Liver (tissue), 9 donors: Measurements from ENCODE around the gene LRRC7. TPM values are rescaled to one million over a fixed set of nuclear protein-coding genes. Genes with fewer than 3 reads are reported as not detected.

Experiments used
- DNase-seq: peaks from one replicate; pipeline ENCODE4 v3.0.0-alpha.2; 2017; ENCODE audit warnings: low spot score
- H3K27ac ChIP-seq, 2 donors: one replicate each; pipeline ENCODE4 v1.7.0; 2013; ENCODE audit warnings: inconsistent platforms in 2 of 2, low read length in 2 of 2, control low read depth in 1 of 2, low read depth in 1 of 2, mild to moderate bottlenecking in 1 of 2
- H3K27me3 ChIP-seq, 4 donors: one replicate each; pipeline versions ENCODE4 v1.6.1 to v1.7.0; 2013; ENCODE audit warnings: low read length in 3 of 4, inconsistent platforms in 1 of 4, mild to moderate bottlenecking in 1 of 4, moderate library complexity in 1 of 4; ENCODE audit not compliant: control insufficient read depth in 4 of 4, insufficient read depth in 4 of 4
- H3K36me3 ChIP-seq, 4 donors: one replicate each; pipeline versions ENCODE4 v1.6.1 to v1.7.0; 2013; ENCODE audit warnings: low read length in 3 of 4, mild to moderate bottlenecking in 3 of 4, low read depth in 1 of 4, moderate library complexity in 1 of 4; ENCODE audit not compliant: control insufficient read depth in 4 of 4, insufficient read depth in 3 of 4
- H3K4me1 ChIP-seq, 4 donors: one replicate each; pipeline versions ENCODE4 v1.6.1 to v1.7.0; 2013; ENCODE audit warnings: low read length in 3 of 4, mild to moderate bottlenecking in 3 of 4, moderate library complexity in 1 of 4; ENCODE audit not compliant: control insufficient read depth in 4 of 4, insufficient read depth in 4 of 4
- H3K4me3 ChIP-seq, 3 donors: one replicate each; pipeline versions ENCODE4 v1.6.1 to v1.7.0; 2013; ENCODE audit warnings: low read length in 3 of 3, control low read depth in 1 of 3, low read depth in 1 of 3, mild to moderate bottlenecking in 1 of 3
- H3K9ac ChIP-seq, 2 donors: one replicate each; pipeline ENCODE4 v1.7.0; 2013; ENCODE audit warnings: low read length in 2 of 2, mild to moderate bottlenecking in 2 of 2, moderate library complexity in 2 of 2, control low read depth in 1 of 2, low read depth in 1 of 2
- H3K9me3 ChIP-seq, 4 donors: one replicate each; pipeline versions ENCODE4 v1.6.1 to v1.7.0; 2013; ENCODE audit warnings: low read length in 3 of 4; ENCODE audit not compliant: control insufficient read depth in 4 of 4
- ATF3 ChIP-seq: IDR thresholded peaks from 2 replicates; pipeline ENCODE4 v1.6.1; 2016; ENCODE audit warnings: antibody characterized with exemption
- CTCF ChIP-seq: fragments of 150-350 bp; IDR thresholded peaks from 2 replicates; pipeline ENCODE4 v1.5.1; 2017; ENCODE audit warnings: improper control_type of control experiment, low read depth, low read length; ENCODE audit not compliant: missing input control
- EGR1 ChIP-seq, 2 donors: IDR thresholded peaks; 2 replicates each; pipeline ENCODE4 v1.6.1; 2016 to 2018; ENCODE audit warnings: antibody characterized with exemption in 2 of 2, low read depth in 2 of 2
- FOXA1 ChIP-seq: IDR thresholded peaks from 2 replicates; pipeline ENCODE4 v1.6.1; 2016; ENCODE audit warnings: antibody characterized with exemption
- FOXA2 ChIP-seq: IDR thresholded peaks from 2 replicates; pipeline ENCODE4 v1.6.1; 2016; ENCODE audit warnings: antibody characterized with exemption
- GABPA ChIP-seq, 2 donors: IDR thresholded peaks in 1 of 2; conservative IDR thresholded peaks in 1 of 2; 2 replicates each; pipeline ENCODE4 v1.6.1; 2016; ENCODE audit warnings: antibody characterized with exemption in 2 of 2, mild to moderate bottlenecking in 1 of 2, moderate library complexity in 1 of 2
- HNF4A ChIP-seq, 2 donors: conservative IDR thresholded peaks; 2 replicates each; pipeline ENCODE4 v1.6.1; 2016; ENCODE audit warnings: antibody characterized with exemption in 2 of 2, mild to moderate bottlenecking in 2 of 2
- HNF4G ChIP-seq: IDR thresholded peaks from 2 replicates; pipeline ENCODE4 v1.6.1; 2016; ENCODE audit warnings: antibody characterized with exemption
- JUND ChIP-seq, 2 donors: IDR thresholded peaks; 2 replicates each; pipeline ENCODE4 v1.6.1; 2016; ENCODE audit warnings: antibody characterized with exemption in 2 of 2
- MAX ChIP-seq: IDR thresholded peaks from 2 replicates; pipeline ENCODE4 v1.6.1; 2016; ENCODE audit warnings: antibody characterized with exemption
- NR2F2 ChIP-seq: IDR thresholded peaks from 2 replicates; pipeline ENCODE4 v1.6.1; 2016; ENCODE audit warnings: antibody characterized with exemption
- RAD21 ChIP-seq, 2 donors: IDR thresholded peaks; 2 replicates each; pipeline ENCODE4 v1.6.1; 2016; ENCODE audit warnings: antibody characterized with exemption in 2 of 2, mild to moderate bottlenecking in 2 of 2
- REST ChIP-seq: IDR thresholded peaks from 2 replicates; pipeline ENCODE4 v1.6.1; 2016; ENCODE audit warnings: antibody characterized with exemption, mild to moderate bottlenecking
- RXRA ChIP-seq, 2 donors: IDR thresholded peaks; 2 replicates each; pipeline ENCODE4 v1.6.1; 2017 to 2018; ENCODE audit warnings: antibody characterized with exemption in 2 of 2, mild to moderate bottlenecking in 1 of 2
- SP1 ChIP-seq: IDR thresholded peaks from 2 replicates; pipeline ENCODE4 v1.6.1; 2018; ENCODE audit warnings: antibody characterized with exemption, mild to moderate bottlenecking
- TAF1 ChIP-seq: conservative IDR thresholded peaks from 2 replicates; pipeline ENCODE4 v1.6.1; 2016; ENCODE audit warnings: antibody characterized with exemption, mild to moderate bottlenecking
- YY1 ChIP-seq: IDR thresholded peaks from 2 replicates; pipeline ENCODE4 v1.6.1; 2016; ENCODE audit warnings: antibody characterized with exemption, mild to moderate bottlenecking
- ZBTB33 ChIP-seq: IDR thresholded peaks from 2 replicates; pipeline ENCODE4 v1.6.1; 2016; ENCODE audit warnings: antibody characterized with exemption
- WGBS: extraction: QIAGEN DNeasy Blood & Tissue Kit; methylation state at CpG from one replicate; pipeline ENCODE4 v1.1.7; 2013; 5-methylcytosine and 5-hydroxymethylcytosine counted together
- polyA plus RNA-seq, 2 donors: library from polyadenylated mRNA; stranded (reverse) in 1 of 2; unstranded in 1 of 2; fragments of 200-250 nt in 1 of 2; fragments of >200 nt in 1 of 2; fragmentation: Nextera tagmentation in 1 of 2; extraction: Ambion mirVana in 1 of 2; gene quantifications; one replicate each; pipeline versions ENCODE4 v1.2.1 to v1.2.3, GENCODE V29; 2013 to 2015
- total RNA-seq, 2 donors: library from RNA; depleted of rRNA; stranded (reverse); fragments of >200 nt; gene quantifications; one replicate each; pipeline ENCODE4 v1.2.3, GENCODE V29; 2014
- donor health status: healthy.
- donor health status: healthy.
- donor health status: healthy.
- donor health status: healthy.
- donor health status: healthy.

Gene LRRC7
- total and polyA plus RNA-seq, 4 donors, result 0.08 to 1.1 (median 0.67) TPM

GRCh38 chr1:69744381-69744780 is 176.7 kb downstream of the LRRC7 start:
- H3K27me3 ChIP-seq, result peaks cover 0 to 11% (median 0%) of the 10 kb centered on the region in 4 donors
- 84% methylated on average over 2 of the region's 2 CpGs for WGBS

GRCh38 chr1:69747207-69747606 is 179.5 kb downstream of the LRRC7 start:
- H3K4me1 ChIP-seq, result no peaks in the 10 kb centered on the region
- no peak overlapping the region for H3K4me3 ChIP-seq
- H3K27ac ChIP-seq, result no peak overlapping the region
- 72% methylated on average over 2 of the region's 2 CpGs for WGBS
- H3K27me3 ChIP-seq, result no peaks in the 10 kb centered on the region
- no peaks in the 10 kb centered on the region for H3K9me3 ChIP-seq
- H3K36me3 ChIP-seq, result no peaks in the 10 kb centered on the region
- H3K9ac ChIP-seq, result no peak overlapping the region
- TF ChIP-seq TAF1, result no peak
- no peak for TF ChIP-seq REST
- TF ChIP-seq GABPA (IDR thresholded peaks at IDR 0.05 in 1 of 2, conservative IDR thresholded peaks at IDR 0.05 in 1 of 2), result no peak
- TF ChIP-seq ZBTB33, result no peak
- TF ChIP-seq EGR1 (IDR thresholded peaks at IDR 0.05; ENCODE audit: low read depth in 2 of 2), result no peak
- TF ChIP-seq SP1, result no peak
- TF ChIP-seq CTCF, result no peak
- no peak for TF ChIP-seq HNF4G
- TF ChIP-seq MAX, result no peak
- no peak for TF ChIP-seq RAD21 (IDR thresholded peaks at IDR 0.05)
- no peak for TF ChIP-seq YY1
- TF ChIP-seq RXRA (IDR thresholded peaks at IDR 0.05), result no peak
- TF ChIP-seq FOXA1, result no peak
- TF ChIP-seq FOXA2, result no peak
- no peak for TF ChIP-seq HNF4A (conservative IDR thresholded peaks at IDR 0.05)
- no peak for TF ChIP-seq NR2F2
- TF ChIP-seq ATF3, result no peak
- no peak for TF ChIP-seq JUND (IDR thresholded peaks at IDR 0.05)
- no peak for DNase-seq

More at GRCh38 chr1:69744381-69744780, 176.7 kb downstream of the LRRC7 start:
- Histone ChIP-seq H3K4me1 (no peaks in the 10 kb centered on the region), H3K9ac (no peak overlapping the region), H3K4me3 (no peak overlapping the region), H3K36me3 (no peaks in the 10 kb centered on the region), H3K27ac (no peak overlapping the region), H3K9me3 (no peaks in the 10 kb centered on the region)
- TF ChIP-seq SP1 (no peak), EGR1 (IDR thresholded peaks at IDR 0.05; ENCODE audit: low read depth in 2 of 2) (no peak), FOXA1 (no peak), RXRA (IDR thresholded peaks at IDR 0.05) (no peak), HNF4A (conservative IDR thresholded peaks at IDR 0.05) (no peak), TAF1 (no peak), CTCF (no peak)
- no peak for DNase-seq
